SK-N-SH (cell line): ENCODE results near the gene OR6C76. TPM values are rescaled to one million over a fixed set of nuclear protein-coding genes. Genes with fewer than 3 reads are reported as not detected.

Source experiments
- CTCF ChIA-PET: fragments of 300-600, 350-600 bp; formaldehyde crosslinking; extraction: SDS; loops from one replicate; lab custom pipeline; 2021; lab: Yijun Ruan, JAX
- POLR2A ChIA-PET: fragments of 350-600 bp; sonication (Branson Sonifier 250); formaldehyde crosslinking; extraction: SDS; loops from one replicate; lab custom pipeline; 2020; ENCODE audit warnings: antibody characterized with exemption, inconsistent platforms; lab: Yijun Ruan, JAX
- DNase-seq: peaks from one replicate; pipeline ENCODE4 v3.0.0; 2012
- H2AFZ ChIP-seq: fragments of 200-600 bp; sonication (generic); 2 replicates; pipeline ENCODE4 v1.8.1; 2016; ENCODE audit warnings: antibody characterized with exemption, mild to moderate bottlenecking, low read depth
- H3F3A ChIP-seq: fragments of 200-600 bp; sonication (generic); replicated peaks from 2 replicates; pipeline ENCODE3; 2016; ENCODE audit warnings: antibody characterized with exemption, mild to moderate bottlenecking; ENCODE audit not compliant: insufficient read depth
- H3K27ac ChIP-seq, 2 experiments: fragments of 200-500 bp in 1 of 2; fragments of 200-600 bp in 1 of 2; sonication (Bioruptor generic) in 1 of 2; sonication (generic), shearing (Covaris generic) in 1 of 2; 2 replicates each; pipeline versions ENCODE4 v1.5.1 to v1.6.1; 2014 to 2016; ENCODE audit warnings: low read depth in 2 of 2, inconsistent platforms in 1 of 2, low read length in 1 of 2, mild to moderate bottlenecking in 1 of 2, mixed read lengths in 1 of 2
- H3K27me3 ChIP-seq: fragments of 200-600 bp; sonication (generic), shearing (Covaris generic); 2 replicates; pipeline ENCODE4 v1.6.1; 2016; ENCODE audit warnings: mixed run types; ENCODE audit not compliant: insufficient read depth
- H3K36me3 ChIP-seq, 2 experiments: fragments of 200-500 bp in 1 of 2; fragments of 200-600 bp in 1 of 2; sonication (Bioruptor generic) in 1 of 2; sonication (generic) in 1 of 2; replicated peaks in 1 of 2; 2 replicates each; pipeline versions ENCODE3 to v1.5.1; 2014 to 2016; ENCODE audit warnings: low read length in 1 of 2, mild to moderate bottlenecking in 1 of 2; ENCODE audit not compliant: insufficient read depth in 2 of 2, control insufficient read depth in 1 of 2
- H3K4me1 ChIP-seq, 2 experiments: fragments of 200-500 bp in 1 of 2; fragments of 200-600 bp in 1 of 2; sonication (Bioruptor generic) in 1 of 2; sonication (generic), shearing (Covaris generic) in 1 of 2; 2 replicates each; pipeline versions ENCODE4 v1.5.1 to v1.6.1; 2014 to 2016; ENCODE audit warnings: low read depth in 1 of 2, low read length in 1 of 2, mixed run types in 1 of 2; ENCODE audit not compliant: insufficient read depth in 2 of 2, control insufficient read depth in 1 of 2
- H3K4me2 ChIP-seq: fragments of 200-600 bp; sonication (generic), shearing (Covaris generic); 2 replicates; pipeline ENCODE4 v1.6.1; 2017; ENCODE audit warnings: mixed run types
- H3K4me3 ChIP-seq, 2 experiments: fragments of 200-500 bp in 1 of 2; fragments of 200-600 bp in 1 of 2; sonication (Bioruptor generic) in 1 of 2; sonication (generic), shearing (Covaris generic) in 1 of 2; 2 replicates each; pipeline versions ENCODE4 v1.5.1 to v1.8.1; 2014 to 2016; ENCODE audit warnings: low read depth in 2 of 2, inconsistent platforms in 1 of 2, low read length in 1 of 2, mild to moderate bottlenecking in 1 of 2, mixed read lengths in 1 of 2, moderate library complexity in 1 of 2
- H3K79me2 ChIP-seq: fragments of 200-600 bp; sonication (generic); 2 replicates; pipeline ENCODE4 v1.8.1; 2017; ENCODE audit warnings: mild to moderate bottlenecking; ENCODE audit not compliant: insufficient read depth
- H3K9ac ChIP-seq: fragments of 200-600 bp; sonication (generic); 2 replicates; pipeline ENCODE4 v1.6.1; 2017; ENCODE audit warnings: mixed run types
- H3K9me2 ChIP-seq: fragments of 200-600 bp; sonication (generic); 2 replicates; pipeline ENCODE4 v1.6.1; 2017; ENCODE audit warnings: mixed run types
- H3K9me3 ChIP-seq: fragments of 200-600 bp; sonication (generic); 2 replicates; pipeline ENCODE4 v1.6.1; 2017; ENCODE audit warnings: mixed run types, mild to moderate bottlenecking, moderate library complexity
- H4K20me1 ChIP-seq: fragments of 200-600 bp; sonication (generic); 2 replicates; pipeline ENCODE4 v1.6.1; 2017; ENCODE audit warnings: mild to moderate bottlenecking, mixed run types; ENCODE audit not compliant: insufficient read depth
- CHD2 ChIP-seq: fragments of 150-350 bp; IDR thresholded peaks from 2 replicates; pipeline ENCODE4 v1.6.1; 2018; ENCODE audit warnings: low read length; ENCODE audit not compliant: partially characterized antibody
- ELF1 ChIP-seq: IDR thresholded peaks from 2 replicates; pipeline ENCODE4 v1.4.0; 2012
- EZH2phosphoT487 ChIP-seq: fragments of 200-600 bp; sonication (generic); IDR thresholded peaks from 2 replicates; pipeline ENCODE4 v1.6.1; 2017; ENCODE audit warnings: low read depth, mixed run types, mild to moderate bottlenecking, antibody characterized with exemption, moderate library complexity, borderline replicate concordance
- FOSL2 ChIP-seq: IDR thresholded peaks from 2 replicates; pipeline ENCODE4 v1.4.0; 2012; ENCODE audit warnings: low read depth, mild to moderate bottlenecking, moderate library complexity, borderline replicate concordance
- FOXJ3 ChIP-seq: sonication (generic); formaldehyde crosslinking; IDR thresholded peaks from 2 replicates; pipeline ENCODE4 v1.5.1; 2020; ENCODE audit warnings: mild to moderate bottlenecking, missing genetic modification reagents
- FOXM1 ChIP-seq: IDR thresholded peaks from 2 replicates; pipeline ENCODE4 v1.4.0; 2012; ENCODE audit warnings: low read depth, mild to moderate bottlenecking
- GABPA ChIP-seq: IDR thresholded peaks from 2 replicates; pipeline ENCODE4 v1.4.0; 2012; ENCODE audit warnings: low read depth, mild to moderate bottlenecking
- GATA2 ChIP-seq: sonication (generic); formaldehyde crosslinking; IDR thresholded peaks from 2 replicates; pipeline ENCODE4 v1.5.0; 2020; ENCODE audit warnings: mild to moderate bottlenecking, missing genetic modification reagents
- MEF2A ChIP-seq: IDR thresholded peaks from 2 replicates; pipeline ENCODE4 v1.4.0; 2012; ENCODE audit warnings: low read depth, borderline replicate concordance
- NFIC ChIP-seq: IDR thresholded peaks from 2 replicates; pipeline ENCODE4 v1.4.0; 2012; ENCODE audit warnings: borderline replicate concordance
- PBX3 ChIP-seq: IDR thresholded peaks from 2 replicates; pipeline ENCODE4; 2012
- POLR2AphosphoS5 ChIP-seq: IDR thresholded peaks from 2 replicates; pipeline ENCODE4 v1.6.1; 2012; ENCODE audit warnings: low read depth, low read length
- REST ChIP-seq: IDR thresholded peaks from 2 replicates; pipeline ENCODE4 v1.6.1; 2012; ENCODE audit warnings: mild to moderate bottlenecking, low read depth, low read length, moderate library complexity
- RFX5 ChIP-seq: IDR thresholded peaks from 2 replicates; pipeline ENCODE4 v1.6.1; 2012; ENCODE audit warnings: mild to moderate bottlenecking, improper control_type of control experiment, low read length
- SIN3A ChIP-seq: IDR thresholded peaks from 2 replicates; pipeline ENCODE4 v1.6.1; 2012; ENCODE audit warnings: low read depth, mild to moderate bottlenecking, low read length, moderate library complexity, borderline replicate concordance
- SMC3 ChIP-seq: IDR thresholded peaks from 2 replicates; pipeline ENCODE4 v1.6.1; 2012; ENCODE audit warnings: low read depth, low read length, improper control_type of control experiment
- YY1 ChIP-seq: IDR thresholded peaks from 2 replicates; pipeline ENCODE4 v1.4.0; 2012; ENCODE audit warnings: low read depth, mild to moderate bottlenecking
- ZBTB33 ChIP-seq: IDR thresholded peaks from 2 replicates; pipeline ENCODE4 v1.4.0; 2012; ENCODE audit warnings: low read depth, borderline replicate concordance
- WGBS: methylation state at CpG from one replicate; pipeline ENCODE4 v1.1.6; 2017; ENCODE audit warnings: low lambda C conversion rate; 5-methylcytosine and 5-hydroxymethylcytosine counted together
- polyA plus RNA-seq, 3 experiments: library from polyadenylated mRNA; depleted of rRNA; stranded (reverse); fragments of >200 nt; gene quantifications; 2 replicates each; pipeline ENCODE4 v1.2.3, GENCODE V29; 2012

Gene OR6C76
- polyA plus RNA-seq, 1 of the 3 experiments (the other 2 are of a cell fraction): not detected

GRCh38 chr12:55445357-55445756, 19.3 kb downstream of the OR6C76 start:
- no peak for DNase-seq
- Histone ChIP-seq H3K4me2 (no peak overlapping the region), H3K9ac (no peak overlapping the region), H3K79me2 (no peaks in the 10 kb centered on the region), H2AFZ (no peak overlapping the region), H3K4me1 (no peaks in the 10 kb centered on the region), H3K27me3 (no peaks in the 10 kb centered on the region), H3K27ac (no peak overlapping the region), H3K9me2 (no peaks in the 10 kb centered on the region), H3K9me3 (no peaks in the 10 kb centered on the region), H4K20me1 (no peaks in the 10 kb centered on the region), H3F3A (no peaks in the 10 kb centered on the region), H3K4me3 (no peak overlapping the region), H3K36me3 (no peaks in the 10 kb centered on the region)
- 9% methylated on average over 1 of the region's 1 CpG for WGBS
- no peak for TF ChIP-seq RFX5
- TF ChIP-seq PBX3: no peak
- no peak for TF ChIP-seq NFIC
- TF ChIP-seq FOXM1: no peak
- TF ChIP-seq FOXJ3 (CRISPR knock-in tag): no peak
- TF ChIP-seq EZH2phosphoT487: no peak
- no peak for TF ChIP-seq SIN3A
- no peak for TF ChIP-seq YY1
- no peak for TF ChIP-seq ELF1
- no peak for TF ChIP-seq ZBTB33
- TF ChIP-seq REST: no peak
- TF ChIP-seq GATA2 (CRISPR knock-in tag): no peak
- TF ChIP-seq FOSL2: no peak
- TF ChIP-seq SMC3: no peak
- no peak for TF ChIP-seq POLR2AphosphoS5
- no peak for TF ChIP-seq MEF2A
- no peak for TF ChIP-seq CHD2
- TF ChIP-seq GABPA: no peak
- ChIA-PET POLR2A (no interaction called here), CTCF (no interaction called here)
